H9 (cell line): ENCODE results near the gene ZSCAN5A. TPM values are rescaled to one million over a fixed set of nuclear protein-coding genes. Genes with fewer than 3 reads are reported as not detected.

Source experiments
- DNase-seq: peaks from one replicate; pipeline ENCODE4 v3.0.0-alpha.2; 2017
- H2AFZ ChIP-seq: one replicate; pipeline ENCODE4 v1.6.1; 2013; ENCODE audit warnings: mild to moderate bottlenecking, low read length, control low read depth, moderate library complexity
- H2AK5ac ChIP-seq: 2 replicates; pipeline ENCODE4 v1.6.1; 2013; ENCODE audit warnings: low read length, control low read depth, mixed read lengths; ENCODE audit not compliant: insufficient read length
- H2BK120ac ChIP-seq: one replicate; pipeline ENCODE4 v1.6.1; 2013; ENCODE audit warnings: low read depth, mild to moderate bottlenecking, low read length, control low read depth, inconsistent platforms; ENCODE audit not compliant: poor library complexity, severe bottlenecking
- H2BK12ac ChIP-seq: 2 replicates; pipeline ENCODE4 v1.6.1; 2013; ENCODE audit warnings: low read length, control low read depth, mixed read lengths, low read depth; ENCODE audit not compliant: insufficient read length
- H2BK15ac ChIP-seq: 2 replicates; pipeline ENCODE4 v1.6.1; 2013; ENCODE audit warnings: low read depth, low read length, control low read depth
- H2BK20ac ChIP-seq: one replicate; pipeline ENCODE4 v1.6.1; 2013; ENCODE audit warnings: low read depth, mild to moderate bottlenecking, low read length, control low read depth, inconsistent platforms; ENCODE audit not compliant: poor library complexity, severe bottlenecking
- H2BK5ac ChIP-seq: 2 replicates; pipeline ENCODE4 v1.6.1; 2013; ENCODE audit warnings: low read length, control low read depth, mixed read lengths; ENCODE audit not compliant: insufficient read length
- H3K14ac ChIP-seq: 2 replicates; pipeline ENCODE4 v1.6.1; 2013; ENCODE audit warnings: low read length, control low read depth; ENCODE audit not compliant: insufficient read depth
- H3K18ac ChIP-seq: 2 replicates; pipeline ENCODE4 v1.6.1; 2013; ENCODE audit warnings: low read depth, mild to moderate bottlenecking, mixed read lengths, low read length, control low read depth; ENCODE audit not compliant: insufficient read length
- H3K23ac ChIP-seq: 2 replicates; pipeline ENCODE4 v1.6.1; 2013; ENCODE audit warnings: low read length, control low read depth, mixed read lengths, low read depth; ENCODE audit not compliant: insufficient read length
- H3K23me2 ChIP-seq: 2 replicates; pipeline ENCODE4 v1.6.1; 2013; ENCODE audit warnings: low read depth, mild to moderate bottlenecking, mixed read lengths, low read length, control low read depth; ENCODE audit not compliant: insufficient read length, poor library complexity, severe bottlenecking
- H3K27ac ChIP-seq: 2 replicates; pipeline ENCODE4 v1.5.1; 2013; ENCODE audit warnings: low read length, control low read depth, mixed read lengths, low read depth; ENCODE audit not compliant: insufficient read length
- H3K27me3 ChIP-seq: 2 replicates; pipeline ENCODE4 v1.6.1; 2013; ENCODE audit warnings: low read length, control low read depth, inconsistent platforms; ENCODE audit not compliant: insufficient read depth
- H3K4ac ChIP-seq: 2 replicates; pipeline ENCODE4 v1.6.1; 2013; ENCODE audit warnings: low read depth, mild to moderate bottlenecking, control low read depth, inconsistent platforms, low read length, moderate library complexity
- H3K4me1 ChIP-seq: 2 replicates; pipeline ENCODE4 v1.6.1; 2013; ENCODE audit warnings: low read length, control low read depth, inconsistent platforms; ENCODE audit not compliant: insufficient read depth
- H3K4me2 ChIP-seq: 2 replicates; pipeline ENCODE4 v1.6.1; 2013; ENCODE audit warnings: low read length, control low read depth, mixed read lengths; ENCODE audit not compliant: insufficient read length, insufficient read depth
- H3K56ac ChIP-seq: 2 replicates; pipeline ENCODE4 v1.6.1; 2013; ENCODE audit warnings: low read depth, mild to moderate bottlenecking, mixed read lengths, low read length, control low read depth; ENCODE audit not compliant: insufficient read length
- H3K79me1 ChIP-seq: 2 replicates; pipeline ENCODE4 v1.6.1; 2013; ENCODE audit warnings: low read depth, mild to moderate bottlenecking, moderate library complexity, low read length, control low read depth, inconsistent platforms; ENCODE audit not compliant: insufficient read depth, poor library complexity, severe bottlenecking
- H3K79me2 ChIP-seq: 2 replicates; pipeline ENCODE4 v1.6.1; 2013; ENCODE audit warnings: low read length, control low read depth, inconsistent platforms; ENCODE audit not compliant: insufficient read depth
- H3K9ac ChIP-seq: 2 replicates; pipeline ENCODE4 v1.6.1; 2013; ENCODE audit warnings: low read length, control low read depth, mixed read lengths; ENCODE audit not compliant: insufficient read length; ENCODE audit errors: extremely low read depth
- H3K9me3 ChIP-seq: one replicate; pipeline ENCODE4 v1.6.1; 2013; ENCODE audit warnings: low read depth, low read length, inconsistent platforms; ENCODE audit not compliant: control insufficient read depth
- H3T11ph ChIP-seq: one replicate; pipeline ENCODE4 v1.6.1; 2013; ENCODE audit warnings: mild to moderate bottlenecking, low read length, control low read depth, inconsistent platforms
- H4K20me1 ChIP-seq: one replicate; pipeline ENCODE4 v1.6.1; 2013; ENCODE audit not compliant: control insufficient read depth, insufficient read length, insufficient read depth
- H4K5ac ChIP-seq: 2 replicates; pipeline ENCODE4 v1.6.1; 2013; ENCODE audit warnings: low read depth, mild to moderate bottlenecking, mixed read lengths, low read length, control low read depth; ENCODE audit not compliant: insufficient read length
- H4K8ac ChIP-seq: replicated peaks from 2 replicates; pipeline ENCODE4 v1.6.1; 2013; ENCODE audit warnings: low read length, control low read depth, mixed read lengths, low read depth; ENCODE audit not compliant: insufficient read length
- H4K91ac ChIP-seq: 2 replicates; pipeline ENCODE4 v1.6.1; 2013; ENCODE audit warnings: low read depth, mild to moderate bottlenecking, moderate library complexity, mixed read lengths, low read length, control low read depth; ENCODE audit not compliant: insufficient read length
- H3K27ac Mint-ChIP-seq, 3 experiments: 2 replicates in 2 of 3; 3 replicates in 1 of 3; pipeline ENCODE4 v1.8.0; 2020 to 2021; ENCODE audit warnings: mixed read lengths in 3 of 3, mild to moderate bottlenecking in 1 of 3, moderate library complexity in 1 of 3
- H3K27me3 Mint-ChIP-seq: 2 replicates; pipeline ENCODE4 v1.8.0; 2021; ENCODE audit warnings: low read depth, mild to moderate bottlenecking, moderate library complexity, mixed read lengths
- H3K36me3 Mint-ChIP-seq, 3 experiments: 2 replicates in 2 of 3; 3 replicates in 1 of 3; pipeline ENCODE4 v1.8.0; 2020 to 2021; ENCODE audit warnings: low read depth in 3 of 3, mixed read lengths in 3 of 3; ENCODE audit not compliant: insufficient read depth in 1 of 3
- H3K4me1 Mint-ChIP-seq, 2 experiments: 2 replicates each; pipeline ENCODE4 v1.8.0; 2020; ENCODE audit warnings: mixed read lengths in 2 of 2
- H3K4me3 Mint-ChIP-seq, 2 experiments: 2 replicates in 1 of 2; 3 replicates in 1 of 2; pipeline ENCODE4 v1.8.0; 2020 to 2021; ENCODE audit warnings: mild to moderate bottlenecking in 2 of 2, mixed read lengths in 2 of 2, moderate library complexity in 1 of 2
- H3K9me3 Mint-ChIP-seq, 2 experiments: 2 replicates in 1 of 2; 3 replicates in 1 of 2; pipeline ENCODE4 v1.8.0; 2020; ENCODE audit warnings: mild to moderate bottlenecking in 2 of 2, mixed read lengths in 2 of 2, moderate library complexity in 1 of 2
- WGBS: extraction: QIAGEN DNeasy Blood & Tissue Kit; methylation state at CpG from one replicate; pipeline ENCODE4 v1.1.7; 2013; ENCODE audit warnings: missing lambda C conversion rate, low lambda C conversion rate, mixed read lengths; ENCODE audit not compliant: insufficient read length; ENCODE audit errors: extremely low coverage; 5-methylcytosine and 5-hydroxymethylcytosine counted together
- total RNA-seq: library from RNA; stranded (reverse); gene quantifications from 2 replicates; pipeline ENCODE4 v1.2.1, GENCODE V29; 2021
- TF ChIP-seq, protein P1 (sequence below): fragments of 200-600 bp; sonication (generic); conservative IDR thresholded peaks from 3 replicates; pipeline ENCODE4 v1.8.0; 2021; ENCODE audit warnings: antibody characterized with exemption, mild to moderate bottlenecking

Gene ZSCAN5A
- total RNA-seq, 1 experiment from 2014 or later: 12.5 TPM

- H3K18ac ChIP-seq: no peak overlapping the region
- no peak overlapping the region for H3K27ac Mint-ChIP-seq
- H3K27me3 Mint-ChIP-seq: peaks cover 6% of the 10 kb centered on the region
- no peak overlapping the region for H4K91ac ChIP-seq
- no peak overlapping the region for H3K4ac ChIP-seq
- H3K23ac ChIP-seq: no peak overlapping the region
- H3K36me3 Mint-ChIP-seq: peaks cover 0 to 6% (median 0%) of the 10 kb centered on the region in 3 experiments; a peak in 2 of 7 replicates
- H3K56ac ChIP-seq: no peak overlapping the region
- H2AFZ ChIP-seq: no peak overlapping the region
- H3K27ac ChIP-seq: no peak overlapping the region
- DNase-seq: peak; percentile 36
- no peaks in the 10 kb centered on the region for H3K9me3 ChIP-seq
- no peak overlapping the region for H4K5ac ChIP-seq
- H2BK20ac ChIP-seq: no peak overlapping the region
- H3K4me2 ChIP-seq: no peak overlapping the region
- H3K9me3 Mint-ChIP-seq: peaks cover 39 to 67% of the 10 kb centered on the region in 2 experiments
- no peaks in the 10 kb centered on the region for H3K27me3 ChIP-seq
- H4K20me1 ChIP-seq: no peaks in the 10 kb centered on the region
- H3K4me1 ChIP-seq: no peaks in the 10 kb centered on the region
- no peak overlapping the region for H2BK120ac ChIP-seq
- no peak overlapping the region for H2AK5ac ChIP-seq
- no peak overlapping the region for H3K9ac ChIP-seq
- H4K8ac ChIP-seq: no peak overlapping the region
- H3K23me2 ChIP-seq: no peaks in the 10 kb centered on the region
- peaks cover 2 to 18% of the 10 kb centered on the region in 2 experiments; a peak in 3 of 4 replicates for H3K4me1 Mint-ChIP-seq
- no peaks in the 10 kb centered on the region for H3K79me1 ChIP-seq
- H3T11ph ChIP-seq: no peak overlapping the region
- no CpG with 5 or more reads among the region's 6 CpGs for WGBS
- H2BK5ac ChIP-seq: no peak overlapping the region
- no peak overlapping the region for H3K14ac ChIP-seq
- TF ChIP-seq, protein P1, sequence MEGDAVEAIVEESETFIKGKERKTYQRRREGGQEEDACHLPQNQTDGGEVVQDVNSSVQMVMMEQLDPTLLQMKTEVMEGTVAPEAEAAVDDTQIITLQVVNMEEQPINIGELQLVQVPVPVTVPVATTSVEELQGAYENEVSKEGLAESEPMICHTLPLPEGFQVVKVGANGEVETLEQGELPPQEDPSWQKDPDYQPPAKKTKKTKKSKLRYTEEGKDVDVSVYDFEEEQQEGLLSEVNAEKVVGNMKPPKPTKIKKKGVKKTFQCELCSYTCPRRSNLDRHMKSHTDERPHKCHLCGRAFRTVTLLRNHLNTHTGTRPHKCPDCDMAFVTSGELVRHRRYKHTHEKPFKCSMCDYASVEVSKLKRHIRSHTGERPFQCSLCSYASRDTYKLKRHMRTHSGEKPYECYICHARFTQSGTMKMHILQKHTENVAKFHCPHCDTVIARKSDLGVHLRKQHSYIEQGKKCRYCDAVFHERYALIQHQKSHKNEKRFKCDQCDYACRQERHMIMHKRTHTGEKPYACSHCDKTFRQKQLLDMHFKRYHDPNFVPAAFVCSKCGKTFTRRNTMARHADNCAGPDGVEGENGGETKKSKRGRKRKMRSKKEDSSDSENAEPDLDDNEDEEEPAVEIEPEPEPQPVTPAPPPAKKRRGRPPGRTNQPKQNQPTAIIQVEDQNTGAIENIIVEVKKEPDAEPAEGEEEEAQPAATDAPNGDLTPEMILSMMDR: no peak
- no peak overlapping the region for H2BK15ac ChIP-seq
- no peaks in the 10 kb centered on the region for H3K79me2 ChIP-seq
- H2BK12ac ChIP-seq: no peak overlapping the region
- no peak overlapping the region for H3K4me3 Mint-ChIP-seq
Observed at GRCh38 chr19:56351208-56351607, 36.6 kb upstream of the ZSCAN5A start.
